HG03442 (cell line): ENCODE data around the gene NUP210.

Experiments
- ATAC-seq: cut with Tn5 transposase; IDR thresholded peaks from one replicate; pipeline ENCODE4 v1.9.1; 2021; ENCODE audit warnings: mild to moderate bottlenecking, moderate library complexity; ENCODE audit not compliant: unreplicated experiment

The NUP210 gene

DNA sequence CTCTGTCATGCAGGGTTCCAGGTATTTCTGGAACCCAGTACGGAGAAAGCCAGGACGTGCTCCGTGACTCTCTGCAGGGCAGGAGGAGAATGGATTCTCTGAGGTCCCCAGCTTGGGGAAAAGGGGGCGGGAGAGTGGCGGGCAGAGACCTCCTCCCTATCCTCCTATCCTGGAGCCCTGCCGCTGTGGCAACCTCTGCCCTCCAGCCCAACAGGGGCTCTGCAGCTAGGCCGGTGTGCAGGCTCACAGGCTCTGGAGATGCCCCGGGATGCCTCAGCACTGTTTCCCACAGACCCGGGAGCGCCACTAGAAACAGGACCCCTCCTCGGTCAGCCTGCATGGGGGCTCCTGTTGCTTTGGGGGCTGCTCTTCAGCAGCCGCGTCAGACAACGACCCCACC lies 43.1 kb downstream of the NUP210 start:
- ATAC-seq, result no peak

DNA sequence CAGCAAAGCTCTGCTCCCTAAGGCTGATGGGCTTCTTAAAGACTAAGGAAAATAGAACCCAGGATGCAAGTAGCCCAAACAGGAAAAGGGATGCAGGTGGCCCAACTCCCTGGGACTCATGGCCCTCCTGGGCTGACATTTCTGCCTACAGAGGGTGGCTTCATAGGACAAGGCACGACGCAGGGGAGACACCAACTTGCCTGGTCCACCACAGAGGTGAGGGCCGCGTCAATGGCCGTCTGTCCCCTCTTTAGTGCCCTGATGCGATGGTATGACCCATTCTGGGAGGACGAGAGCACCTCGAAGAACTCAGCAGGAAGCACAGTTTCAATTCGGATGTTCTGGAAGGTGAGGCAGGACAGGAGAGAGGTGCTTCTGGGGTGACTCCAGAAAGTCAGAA lies 44.0 kb downstream of the NUP210 start:
- ATAC-seq, result no peak

DNA sequence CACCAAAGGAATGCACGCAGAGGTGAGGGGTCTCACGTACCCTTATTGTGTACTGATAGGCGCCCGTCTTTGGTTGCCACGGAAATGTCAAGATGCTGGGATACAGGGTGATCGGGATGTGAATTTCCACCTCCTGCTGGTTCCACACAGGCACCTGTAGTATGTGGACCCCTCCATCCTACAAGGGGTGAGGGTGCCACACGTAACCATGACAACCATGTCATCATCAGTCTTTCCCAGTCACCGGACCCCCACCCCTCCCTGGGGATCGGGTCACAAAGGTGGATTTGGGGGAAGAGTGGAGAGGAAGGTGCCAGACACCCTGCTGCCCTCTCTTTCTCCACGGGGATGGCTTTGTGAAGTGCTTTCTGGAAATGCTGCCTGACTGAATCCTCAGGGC lies 44.7 kb downstream of the NUP210 start:
- no peak for ATAC-seq

DNA sequence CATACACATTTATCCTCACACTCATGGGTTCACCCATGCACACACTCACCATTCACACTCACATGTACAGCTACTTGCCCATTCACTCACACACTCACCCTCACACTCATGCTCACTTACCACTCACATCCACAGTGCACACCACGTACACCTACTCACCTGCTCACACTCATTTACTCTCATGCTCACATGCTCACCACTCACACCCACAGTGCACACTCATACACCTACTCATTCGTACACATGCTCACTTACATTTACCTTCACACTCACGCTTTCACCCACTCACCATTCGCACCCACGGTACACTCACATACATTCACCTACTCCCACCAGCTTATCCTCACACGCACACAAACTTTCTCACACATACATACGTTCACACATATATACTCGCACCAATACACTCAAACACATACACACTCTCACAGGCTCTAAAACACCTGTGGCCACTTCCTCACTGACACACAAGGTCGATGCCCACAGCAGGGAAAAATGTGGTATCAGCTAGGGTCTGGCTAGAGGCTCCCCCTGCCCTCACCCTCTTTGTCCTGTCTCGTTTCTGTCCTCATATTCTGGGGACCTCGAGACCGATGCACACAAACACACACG lies 46.0 kb downstream of the NUP210 start:
- no peak for ATAC-seq

DNA sequence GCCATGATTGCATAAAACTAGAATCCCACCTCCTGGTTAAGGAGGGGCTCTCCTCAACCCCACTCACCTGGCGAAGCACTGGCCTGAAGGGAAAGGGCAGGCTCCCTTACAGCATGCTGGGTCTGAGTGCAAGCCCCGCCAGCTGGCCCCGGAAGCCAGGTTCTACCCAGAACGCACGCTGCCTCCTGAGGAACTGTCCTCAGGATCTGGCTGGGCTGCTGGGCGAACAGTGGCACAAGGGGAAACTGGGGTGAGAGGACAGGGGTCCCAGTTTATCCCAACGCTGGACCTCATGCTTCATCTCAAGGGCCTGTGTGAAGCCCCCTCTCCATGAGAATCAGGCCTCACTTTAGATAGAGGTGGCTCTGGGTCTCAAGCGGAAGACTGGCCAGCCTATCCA lies 47.5 kb downstream of the NUP210 start:
- ATAC-seq, result no peak

DNA sequence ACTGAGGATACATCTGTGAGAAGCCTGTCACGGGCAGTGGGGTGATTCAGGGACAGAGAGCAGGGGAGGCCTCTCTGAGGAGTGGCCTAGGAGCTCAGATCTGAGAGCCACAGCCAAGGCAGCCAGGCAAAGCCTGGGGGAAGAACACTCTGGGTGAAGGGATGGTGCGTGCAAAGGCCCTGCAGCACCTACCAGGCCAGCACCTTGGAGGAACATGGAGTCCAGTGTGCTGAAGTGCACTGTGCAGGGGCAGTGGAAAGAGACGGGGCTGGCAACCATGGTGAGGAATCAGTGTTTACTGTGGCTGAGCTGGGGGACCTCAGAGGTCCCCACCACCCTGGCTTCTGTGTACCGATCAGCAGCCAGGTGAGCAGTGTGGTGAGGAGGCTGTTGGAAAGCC lies 48.0 kb downstream of the NUP210 start:
- no peak for ATAC-seq

DNA sequence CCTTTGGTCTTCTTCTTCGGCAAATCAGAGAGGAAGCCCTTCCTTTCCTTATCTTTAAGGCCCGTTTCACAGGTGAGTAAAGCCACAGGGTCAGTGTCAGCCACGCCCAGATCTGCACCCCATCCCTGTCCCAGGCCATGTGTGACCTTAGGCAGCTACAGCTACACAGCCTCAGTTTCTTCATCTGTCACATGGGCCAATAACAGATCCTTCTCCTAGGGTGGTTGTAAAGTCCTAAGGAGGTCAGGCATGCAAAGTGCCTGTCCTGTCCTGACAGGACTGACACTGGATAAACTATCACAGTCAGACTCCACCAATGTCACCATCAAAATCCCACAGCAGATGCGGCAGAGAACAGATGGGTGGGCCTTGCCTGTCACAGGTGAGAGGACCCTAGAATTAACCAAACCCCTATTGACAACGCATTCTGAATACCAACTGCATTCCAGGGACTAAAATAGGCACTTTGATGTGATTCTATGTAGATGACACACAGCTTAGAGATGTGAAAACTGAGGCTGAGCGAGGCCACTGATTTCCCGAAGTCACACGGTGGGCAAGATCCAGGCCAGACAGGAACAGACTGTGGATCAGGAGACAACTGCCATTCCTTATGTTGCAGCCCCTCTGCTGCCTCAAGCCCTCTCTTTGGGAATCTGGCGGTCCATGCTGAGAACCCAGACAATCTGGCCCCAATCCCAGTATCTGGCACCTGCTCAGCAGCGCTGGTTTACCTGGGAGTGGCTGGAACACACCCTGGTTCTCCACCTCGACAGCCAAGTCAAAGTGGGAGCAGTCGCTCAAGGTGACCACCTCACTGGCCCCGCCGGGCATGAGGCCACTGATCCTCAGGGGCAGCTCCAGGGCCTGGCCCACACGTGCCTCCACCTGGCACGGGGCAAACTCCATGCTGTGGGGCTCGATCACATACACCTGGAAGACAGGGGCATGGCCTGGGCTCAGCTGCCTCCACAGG lies 48.7 kb downstream of the NUP210 start:
- no peak for ATAC-seq

DNA sequence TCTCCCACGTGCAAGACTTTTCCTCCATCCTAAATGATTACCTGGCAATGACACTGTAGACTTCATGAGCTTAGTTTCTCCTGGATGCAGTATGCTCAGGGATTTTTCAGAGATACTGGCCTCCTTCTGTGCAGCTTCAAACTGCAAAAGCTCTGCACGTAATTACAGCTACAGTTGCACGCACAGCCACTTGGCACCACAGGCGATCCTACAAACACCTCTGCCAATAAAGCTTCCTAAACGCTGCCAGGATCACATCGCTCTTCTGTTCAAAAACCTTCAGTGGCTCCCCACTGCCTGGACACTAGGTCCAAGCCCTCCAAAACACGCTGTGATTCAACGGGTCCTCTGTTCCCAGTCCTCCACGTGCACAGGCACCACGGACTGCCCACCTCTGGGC lies 49.5 kb downstream of the NUP210 start:
- ATAC-seq, result no peak

DNA sequence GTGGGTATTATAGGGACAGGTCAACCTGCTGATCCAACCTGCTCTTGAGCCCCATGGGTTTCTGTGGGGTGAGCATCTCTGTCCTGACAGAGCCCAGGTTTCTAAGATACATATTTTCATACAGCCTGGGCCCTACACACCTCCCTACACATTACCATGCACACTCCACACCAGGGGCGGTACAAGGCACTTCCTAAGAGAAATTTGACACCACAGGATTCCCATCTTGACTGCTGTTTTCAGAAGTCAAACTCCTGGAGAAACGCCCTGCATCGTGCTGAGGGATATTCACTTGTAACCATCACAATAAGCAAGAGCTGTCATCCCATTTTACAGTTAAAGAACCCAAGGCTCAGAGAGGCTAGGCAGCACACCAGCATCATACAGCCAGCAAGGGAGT lies 50.1 kb downstream of the NUP210 start:
- ATAC-seq, result no peak

DNA sequence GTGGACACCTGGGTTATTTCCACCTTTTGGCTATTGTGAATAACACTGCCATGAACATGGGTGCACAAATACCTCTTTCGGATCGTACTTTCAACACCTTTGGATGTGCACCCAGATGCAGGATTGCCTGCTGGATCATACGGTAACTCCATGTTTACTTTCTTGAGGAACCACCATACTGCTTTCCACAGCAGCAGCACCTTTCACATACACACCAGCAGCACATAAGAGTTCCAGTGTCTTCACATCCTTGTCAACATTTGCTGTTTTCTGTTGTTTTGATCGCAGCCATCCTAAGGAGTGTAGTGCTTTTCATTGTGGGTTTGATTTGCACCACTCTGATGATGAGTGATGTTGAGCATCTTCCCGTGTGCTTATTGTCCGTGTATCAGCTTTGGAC lies 51.3 kb downstream of the NUP210 start:
- ATAC-seq, result no peak

DNA sequence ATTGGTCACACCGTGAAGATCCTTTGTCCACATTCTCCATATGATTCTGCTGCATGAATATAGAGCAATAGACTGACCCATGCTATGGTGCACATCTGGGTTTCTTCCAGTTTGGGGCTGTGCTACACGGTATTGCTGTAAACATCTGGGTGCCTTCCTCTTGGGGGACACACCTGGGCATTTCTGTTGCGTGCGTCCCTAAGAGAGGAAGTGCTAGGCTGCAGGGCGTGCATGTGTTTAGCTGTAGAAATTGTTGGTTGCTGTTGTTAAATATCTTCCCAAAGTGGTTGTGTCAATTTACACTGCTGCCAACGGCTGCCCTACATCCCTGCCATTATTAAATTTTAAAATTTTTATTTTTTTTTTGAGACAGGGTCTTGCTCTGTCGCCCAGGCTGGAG lies 52.4 kb downstream of the NUP210 start:
- no peak for ATAC-seq

DNA sequence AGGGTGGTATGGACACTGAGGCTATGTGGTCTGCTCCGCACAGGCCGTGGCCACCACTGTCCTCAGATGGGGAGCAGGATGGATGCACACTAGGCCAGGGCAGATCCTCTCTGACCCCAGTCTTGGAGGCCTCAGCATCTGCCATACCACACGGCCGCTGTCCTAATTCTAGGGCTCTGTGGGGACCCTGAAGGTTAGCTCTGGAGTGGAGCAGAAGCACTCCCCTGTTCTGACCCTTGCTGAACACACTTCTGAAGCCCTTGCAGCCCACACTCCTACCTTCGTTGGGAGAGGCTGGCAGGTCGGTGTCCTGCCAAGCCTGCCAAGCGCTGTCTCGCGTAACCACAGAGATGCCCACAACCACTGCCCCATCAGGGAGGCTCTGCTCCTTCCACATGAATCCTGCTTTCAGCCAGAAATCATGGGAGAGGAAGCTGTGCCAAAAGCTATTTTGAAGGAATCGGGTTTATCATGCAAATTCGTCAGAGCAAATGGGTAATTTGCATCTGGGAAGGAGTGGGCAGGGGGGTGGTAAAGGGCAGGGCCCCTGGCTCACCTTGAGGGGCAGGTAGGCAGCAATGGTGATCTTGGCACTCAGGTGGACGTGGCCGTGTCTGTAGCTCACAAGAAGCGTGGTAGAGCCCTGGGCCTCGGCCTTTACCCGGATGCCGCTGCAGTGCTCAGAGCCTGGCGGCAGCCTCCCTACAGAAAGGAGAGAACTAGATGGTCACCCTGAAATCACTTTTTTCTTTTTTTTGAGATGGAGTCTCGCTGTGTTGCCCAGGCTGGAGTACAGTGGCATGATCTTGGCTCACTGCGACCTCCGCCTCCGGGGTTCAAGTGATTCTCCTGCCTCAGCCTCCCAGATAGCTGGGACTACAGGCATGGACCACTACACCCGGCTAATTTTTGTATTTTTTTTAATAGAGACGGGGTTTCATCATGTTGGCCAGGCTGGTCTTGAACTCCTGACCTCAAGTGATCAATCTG lies 54.4 kb downstream of the NUP210 start:
- no peak for ATAC-seq

DNA sequence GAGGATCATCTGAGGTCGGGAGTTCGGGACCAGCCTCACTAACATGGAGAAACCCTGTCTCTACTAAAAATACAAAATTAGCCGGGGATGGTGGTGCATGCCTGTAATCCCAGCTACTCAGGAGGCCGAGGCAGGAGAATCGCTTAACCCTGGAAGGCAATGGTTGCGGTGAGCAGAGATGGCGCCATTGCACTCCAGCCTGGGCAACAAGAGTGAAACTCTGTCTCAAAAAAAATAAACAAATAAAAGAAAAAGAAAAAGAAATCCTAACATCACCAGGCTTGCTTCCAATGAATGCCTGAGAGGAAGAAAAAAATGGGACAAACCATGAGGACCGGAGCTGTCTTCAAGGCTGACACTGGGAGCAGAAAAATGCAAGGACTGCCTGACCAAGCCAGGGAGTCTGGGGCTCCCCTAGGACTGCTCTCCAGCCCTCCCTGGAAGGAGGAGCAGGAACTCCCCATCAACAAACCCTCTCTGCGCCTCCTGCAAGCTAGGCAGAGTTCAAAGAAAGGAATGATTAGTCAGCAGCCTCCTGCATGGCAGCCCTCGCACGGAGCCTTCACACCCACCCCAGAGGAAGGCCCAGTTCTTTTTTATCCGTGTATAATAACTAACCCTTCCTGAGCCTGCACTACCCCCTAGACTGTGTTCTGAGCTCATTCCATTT lies 55.4 kb downstream of the NUP210 start:
- ATAC-seq, result no peak

DNA sequence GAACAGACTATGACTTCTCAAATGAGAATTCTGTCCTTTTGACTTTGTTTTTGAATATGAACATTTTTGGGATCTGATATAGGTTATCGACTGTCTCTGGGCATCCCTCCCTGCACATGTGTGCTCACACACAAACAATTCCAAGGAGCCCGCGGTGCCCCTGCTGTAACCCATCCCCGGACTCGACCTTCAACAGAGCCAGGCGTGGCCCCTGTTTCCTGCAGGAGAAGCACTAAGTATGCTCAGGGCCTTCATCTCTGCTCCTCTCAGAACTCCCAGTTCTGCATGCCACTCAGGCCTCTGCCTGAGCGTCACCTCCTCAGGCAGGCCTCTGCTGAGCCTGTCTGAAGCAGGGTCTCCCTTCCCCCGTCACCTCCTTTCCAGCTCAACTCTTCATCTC lies 57.6 kb downstream of the NUP210 start:
- ATAC-seq, result no peak

DNA sequence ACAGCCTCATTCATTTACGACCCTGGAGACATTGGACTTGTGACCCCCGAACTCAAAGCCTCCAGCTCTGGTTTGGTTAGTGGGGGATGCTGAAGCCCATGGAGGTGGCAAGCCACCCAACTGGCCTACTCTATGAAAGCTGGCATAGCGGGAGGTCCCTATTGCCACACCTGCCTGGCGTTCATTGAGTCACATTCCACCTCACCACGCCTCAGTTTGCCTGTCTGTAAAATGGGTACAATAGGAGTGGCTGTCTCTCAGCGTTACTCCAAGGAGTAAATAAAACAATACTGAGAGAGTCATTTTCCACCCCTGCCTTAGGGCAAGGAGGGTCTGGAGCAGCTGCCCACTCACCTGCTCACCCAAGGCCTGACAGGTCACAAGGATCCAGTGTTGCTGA lies 60.2 kb downstream of the NUP210 start:
- no peak for ATAC-seq

DNA sequence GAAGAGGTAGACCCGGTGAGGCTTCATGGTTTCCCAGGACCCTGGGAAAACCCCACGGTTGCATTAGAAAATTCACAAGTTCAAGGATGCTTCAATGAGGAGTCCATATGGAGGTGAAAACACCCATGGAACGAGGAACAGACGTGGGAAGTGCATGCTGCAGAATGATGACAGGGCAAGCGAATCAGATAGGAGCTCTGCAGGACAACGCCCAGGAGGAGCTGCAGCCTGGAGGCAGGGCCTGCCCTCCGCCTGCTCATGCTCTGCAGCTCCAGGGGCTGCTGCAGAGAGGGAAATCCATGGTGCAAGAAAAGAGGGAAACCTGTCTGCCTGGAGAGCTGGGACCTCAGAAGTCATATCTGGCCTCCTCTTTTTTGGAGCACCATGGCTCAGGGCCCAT lies 61.5 kb downstream of the NUP210 start:
- ATAC-seq, result no peak

DNA sequence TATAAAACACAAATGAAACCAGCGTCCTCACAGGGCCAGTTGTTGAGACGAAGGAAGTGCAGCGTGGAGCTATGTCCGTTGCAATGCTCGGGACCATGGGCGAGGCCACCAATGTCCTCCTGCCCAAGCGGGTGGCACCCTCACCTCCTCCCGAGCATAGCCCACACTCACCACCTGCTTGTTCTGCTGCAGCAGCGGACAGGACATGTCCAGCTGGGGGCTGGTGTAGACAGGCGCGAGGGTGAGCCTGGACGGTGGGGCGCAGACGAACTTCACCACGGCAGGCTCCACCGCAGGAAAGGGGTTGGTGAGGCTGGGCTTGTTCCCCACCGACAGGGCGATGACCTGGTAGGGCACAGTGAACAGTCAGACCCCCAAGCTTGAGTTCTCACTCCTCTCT lies 62.1 kb downstream of the NUP210 start:
- ATAC-seq, result no peak

DNA sequence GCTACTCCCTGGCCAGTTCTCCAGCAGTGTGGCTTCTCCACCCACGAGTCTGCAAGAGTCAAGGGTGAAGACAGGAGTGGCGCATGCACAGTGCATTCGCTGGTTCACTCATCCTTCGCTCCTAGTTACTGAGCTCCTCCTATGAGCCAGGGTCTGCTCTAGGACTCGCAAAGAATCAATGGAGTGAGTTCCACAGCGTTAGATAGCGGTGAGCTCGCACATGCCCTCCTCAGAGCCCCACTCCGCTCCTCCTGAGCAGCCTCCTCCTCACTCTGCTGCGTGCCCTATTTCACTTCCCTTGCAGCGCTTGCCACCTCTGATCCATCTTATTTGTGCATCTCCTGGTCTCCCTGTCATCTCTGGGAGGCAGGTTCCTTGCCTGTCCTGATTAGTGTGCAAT lies 63.0 kb downstream of the NUP210 start:
- no peak for ATAC-seq

DNA sequence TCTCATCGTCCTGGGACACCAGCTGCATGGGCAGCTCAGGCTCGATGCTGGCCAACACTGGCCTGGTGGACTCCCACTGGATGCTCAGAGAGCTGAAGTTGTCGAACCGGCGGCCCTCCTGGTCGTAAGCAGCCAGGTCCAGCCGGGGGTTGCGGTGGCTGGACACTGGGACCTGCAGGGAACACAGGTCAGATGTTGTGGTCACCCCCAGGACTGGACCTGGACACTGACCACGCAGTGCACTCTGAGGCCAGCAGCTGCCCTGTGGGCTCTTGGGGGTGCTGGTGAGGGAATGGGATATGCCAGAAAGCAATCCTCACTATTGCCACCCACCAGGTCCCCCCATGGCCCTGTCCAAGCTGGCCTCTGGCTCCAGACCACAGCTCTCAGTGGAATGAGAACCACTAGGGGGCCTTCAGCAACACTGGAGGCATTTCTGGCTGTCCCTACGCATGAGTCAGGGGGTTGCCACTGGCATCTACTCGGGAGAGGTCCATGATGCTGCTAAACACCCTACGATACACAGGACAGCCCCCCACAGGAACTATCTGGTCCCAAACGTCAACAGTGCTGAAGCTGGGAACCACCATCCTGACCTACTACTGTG lies 66.1 kb downstream of the NUP210 start:
- no peak for ATAC-seq

DNA sequence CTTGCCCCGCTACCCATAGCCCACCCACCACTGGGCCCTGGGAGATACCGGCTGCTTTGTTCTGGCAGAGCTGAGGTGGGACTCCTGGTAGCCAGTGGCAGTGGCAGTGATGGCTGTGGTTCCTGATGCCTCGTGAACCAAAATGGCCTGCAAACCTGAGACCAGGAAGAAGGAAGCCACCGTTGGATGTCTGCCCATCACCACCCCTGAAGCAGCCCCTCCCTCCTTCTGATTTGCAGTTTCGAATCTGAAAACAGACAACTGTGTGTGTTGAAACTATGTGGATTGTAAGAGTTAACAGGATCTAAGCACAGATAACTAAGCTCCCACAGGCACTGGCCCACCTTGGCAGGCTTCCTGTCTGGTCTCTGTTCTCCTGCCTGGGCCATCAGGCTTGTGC lies 66.6 kb downstream of the NUP210 start:
- ATAC-seq, result no peak
